GM11168 (cell line): Measurements from ENCODE around the gene PARN.

Source experiments
- in situ Hi-C: fragments of 300-500 bp; cut with MboI; formaldehyde crosslinking; loops from one replicate; pipeline ENCODE4 v1.12.0; 2022; ENCODE audit warnings: low sequenced_read_pairs; ENCODE audit not compliant: unreplicated experiment

The PARN gene

DNA sequence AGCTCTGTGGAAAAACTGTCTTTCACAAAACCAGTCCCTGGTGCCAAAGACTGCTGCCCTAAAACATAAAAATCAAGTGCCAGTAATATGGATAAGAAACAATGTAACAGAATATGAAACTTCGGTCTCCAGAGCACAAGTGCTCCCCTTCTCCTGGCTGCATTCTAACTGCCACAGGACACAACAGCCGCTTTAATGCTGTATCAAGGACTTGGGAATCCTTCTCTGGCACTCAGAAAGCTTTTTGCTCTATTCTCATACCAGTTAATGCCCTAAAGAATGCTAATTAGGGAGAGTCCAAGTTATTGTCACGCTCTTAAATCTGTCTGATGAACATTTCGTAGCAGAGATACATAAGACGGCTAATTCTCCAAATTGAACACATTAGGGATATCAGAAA, 90.9 kb downstream of the PARN start:
- in situ Hi-C loops: no loop called here

DNA sequence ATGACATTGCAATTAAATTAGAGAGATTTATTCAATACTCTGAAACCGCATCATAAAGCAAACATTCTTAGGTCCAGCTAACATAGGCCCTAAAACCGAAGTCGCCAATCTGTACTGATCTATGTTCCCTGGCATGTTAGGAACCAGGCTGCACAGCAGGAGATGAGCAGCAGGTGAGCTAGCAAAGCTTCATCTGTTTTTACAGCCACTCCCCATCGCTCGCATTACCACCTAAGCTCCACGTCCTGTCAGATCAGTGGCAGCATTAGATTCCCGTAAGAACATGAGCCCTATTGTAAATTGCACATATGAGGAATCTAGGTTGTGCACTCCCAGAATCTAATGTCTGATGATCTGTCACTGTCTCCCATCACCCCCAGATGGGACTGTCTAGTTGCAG, 91.5 kb downstream of the PARN start:
- in situ Hi-C loops: no loop called here

DNA sequence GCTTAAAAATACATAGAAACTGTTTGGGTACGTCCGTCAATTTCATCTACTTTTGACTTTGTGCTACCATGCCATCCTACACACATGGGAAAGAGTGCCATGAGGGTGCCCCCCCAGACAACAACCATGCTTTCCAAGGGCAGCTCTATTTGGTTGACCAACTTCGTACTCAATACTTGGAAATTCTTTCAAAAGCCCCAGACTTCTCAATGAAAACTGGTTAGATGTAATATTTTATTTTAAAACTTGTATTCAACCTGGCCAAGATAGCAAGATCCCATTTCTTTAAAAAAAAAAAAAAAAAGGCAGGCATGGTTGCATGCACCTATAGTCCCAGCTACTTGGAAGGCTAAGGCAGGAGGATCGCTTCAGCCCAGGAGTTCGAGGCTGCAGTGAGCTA, 98.4 kb downstream of the PARN start:
- in situ Hi-C loops: no loop called here

DNA sequence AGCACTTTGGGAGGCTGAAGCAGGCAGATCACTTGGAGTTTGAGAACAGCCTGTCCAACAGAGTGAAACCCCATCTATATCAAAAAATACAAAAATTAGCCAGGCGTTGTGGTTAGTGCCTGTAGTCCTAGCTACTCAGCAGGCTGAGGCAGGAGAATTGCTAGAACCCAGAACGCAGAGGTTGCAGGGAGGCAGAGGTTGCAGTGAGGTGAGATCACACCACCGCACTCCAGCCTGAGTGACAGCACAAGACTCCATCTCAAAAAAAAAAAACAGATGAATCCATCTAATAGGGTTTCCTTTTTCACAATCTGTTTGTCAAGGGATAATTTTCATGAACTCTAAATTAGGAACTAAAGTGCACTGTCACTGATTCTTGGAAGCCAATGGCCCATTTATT, 99.0 kb downstream of the PARN start:
- in situ Hi-C loops: no loop called here

DNA sequence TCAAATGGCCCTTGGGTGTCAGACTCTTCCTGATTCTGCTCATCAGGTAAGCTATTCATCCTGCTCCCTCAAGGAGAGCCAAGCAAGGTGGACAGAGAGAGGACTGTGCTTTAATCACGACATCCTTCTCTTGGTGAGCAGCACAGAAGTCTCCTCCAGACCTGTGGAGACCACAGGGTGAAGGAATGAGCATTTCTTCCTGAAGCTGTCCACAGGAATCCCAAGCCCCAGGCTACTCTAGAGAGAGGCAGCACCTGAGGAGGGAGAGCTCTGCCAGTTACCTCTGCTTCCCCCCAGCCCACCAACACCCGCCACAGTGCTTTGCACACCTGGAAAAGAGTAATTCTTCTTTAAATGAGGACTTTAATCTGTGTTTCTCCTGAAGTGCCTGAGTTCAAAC, 100.0 kb downstream of the PARN start:
- in situ Hi-C loops: no loop called here

DNA sequence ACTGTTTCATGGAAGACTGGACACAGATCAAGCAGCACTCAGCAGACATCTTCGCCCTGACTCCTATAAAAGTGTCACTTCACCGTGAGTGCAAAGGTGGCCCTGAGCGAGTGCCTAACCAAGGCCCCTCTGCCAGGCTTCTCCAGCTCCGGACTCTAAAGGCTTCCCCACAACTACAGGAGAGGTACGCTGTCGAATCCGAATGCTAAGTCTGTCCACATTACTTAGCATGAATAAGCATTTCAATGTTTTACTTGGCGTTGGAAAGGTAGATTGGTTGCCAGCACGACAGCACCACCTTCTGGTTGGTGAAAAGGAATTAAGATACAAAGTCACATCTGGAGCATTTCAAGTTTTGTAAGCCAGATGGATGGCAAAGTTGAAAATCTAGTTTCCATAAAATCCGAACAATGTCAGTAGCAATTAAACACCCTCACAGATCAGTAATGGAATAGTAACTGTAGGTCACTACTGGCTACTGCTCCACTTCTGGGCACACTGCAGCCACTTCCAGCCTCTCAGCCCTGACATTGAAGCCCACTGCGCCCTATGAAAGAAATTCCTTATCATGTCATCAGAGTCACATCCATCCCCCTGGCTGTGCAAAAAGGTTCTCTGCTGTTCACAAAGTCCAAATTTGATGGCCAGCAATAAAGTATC, 100.9 kb downstream of the PARN start:
- in situ Hi-C loops: loop anchor here (5.0 to 10.0 kb wide), 2 partner anchors 222 to 604 kb away; partner anchors contain the start of gene ERCC4

DNA sequence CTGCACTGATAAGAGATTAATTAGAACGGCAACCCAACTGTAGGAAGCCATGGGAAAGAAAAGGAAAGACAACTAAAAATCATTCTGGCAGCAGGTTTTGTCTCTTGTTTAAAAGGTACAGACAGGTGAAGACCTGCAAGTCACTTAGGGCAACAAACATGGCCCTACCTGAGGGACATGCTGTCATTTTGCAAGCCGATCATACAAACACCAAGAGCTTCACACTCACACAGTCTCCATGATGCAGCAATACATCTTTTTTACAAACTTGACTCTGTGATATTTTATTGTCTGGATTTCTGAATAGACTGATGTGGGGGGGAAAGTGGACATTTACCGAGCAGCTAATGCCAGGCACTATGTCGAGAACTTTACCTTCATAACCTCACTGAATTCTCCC, 101.8 kb downstream of the PARN start:
- in situ Hi-C loops: loop anchor here (5.0 to 10.0 kb wide), 2 partner anchors 221 to 604 kb away; partner anchors contain the start of gene ERCC4

DNA sequence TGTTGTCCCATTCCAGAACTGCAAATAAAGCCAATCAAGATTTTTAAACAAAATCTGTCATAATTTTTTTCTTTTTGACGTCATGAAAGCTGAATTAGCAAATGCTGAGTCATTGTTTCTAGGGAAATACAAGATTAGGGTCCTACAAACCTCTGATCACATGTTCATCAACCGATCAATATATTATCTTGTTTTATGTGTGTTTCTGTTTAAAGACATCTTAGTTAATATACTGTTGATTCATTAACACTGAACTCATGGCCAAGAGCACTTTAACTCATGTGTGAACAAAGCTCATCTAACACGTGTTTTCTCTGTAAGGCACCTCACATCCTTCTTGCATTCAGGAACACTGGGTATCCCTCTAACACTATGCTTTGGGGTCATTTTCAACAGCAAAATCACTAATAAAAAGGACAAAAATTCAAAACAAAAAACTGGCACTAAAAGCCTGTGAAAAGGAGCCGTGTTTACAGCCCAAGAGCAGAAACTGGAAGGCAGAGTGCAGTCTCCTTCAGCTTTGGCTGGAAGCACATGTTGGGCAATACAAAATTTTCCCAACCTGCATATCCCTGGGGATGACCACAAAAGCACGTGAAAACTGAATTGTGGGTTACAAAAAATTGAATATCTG, 102.5 kb downstream of the PARN start:
- in situ Hi-C loops: loop anchor here (5.0 to 10.0 kb wide), 2 partner anchors 220 to 603 kb away; partner anchors contain the start of gene ERCC4

DNA sequence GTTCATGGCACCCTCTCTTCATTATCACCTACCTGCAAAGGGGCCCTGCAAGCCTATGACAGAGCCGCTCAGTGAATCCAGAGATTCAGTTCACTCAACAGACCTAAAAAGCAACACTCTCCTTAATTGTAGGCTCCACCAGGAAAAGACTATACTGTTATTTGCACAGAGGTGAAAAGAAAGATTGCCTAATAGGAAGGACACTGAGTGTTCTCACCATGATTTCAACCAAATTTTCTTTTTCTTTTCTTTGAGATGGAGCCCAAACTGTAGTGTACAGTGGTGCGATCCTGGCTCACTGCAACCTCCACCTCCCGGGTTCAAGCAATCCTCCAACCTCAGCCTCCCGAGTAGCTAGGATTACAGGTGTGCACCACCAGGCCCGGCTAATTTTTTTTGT, 104.5 kb downstream of the PARN start:
- in situ Hi-C loops: loop anchor here (5.0 to 10.0 kb wide), 2 partner anchors 218 to 601 kb away; partner anchors contain the start of gene ERCC4

DNA sequence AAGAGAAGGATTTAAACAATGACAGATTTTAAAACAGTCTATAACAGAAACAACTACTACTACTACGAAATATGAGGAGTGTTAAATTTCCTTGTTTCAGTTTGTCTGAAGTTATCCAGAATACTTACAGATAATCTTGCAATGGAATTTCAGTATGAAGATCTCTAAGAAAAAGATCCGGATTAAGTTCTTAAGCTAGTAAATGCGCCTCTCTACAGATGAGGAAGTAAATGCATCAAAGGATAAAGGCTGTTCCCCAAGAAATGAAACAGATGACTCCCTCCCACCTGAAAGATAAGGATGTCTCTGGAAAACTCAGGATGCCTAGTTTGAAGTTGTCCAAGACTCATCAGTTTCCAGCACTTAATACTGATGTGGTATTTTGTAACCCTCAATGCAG, 105.1 kb downstream of the PARN start:
- in situ Hi-C loops: loop anchor here (5.0 to 10.0 kb wide), 2 partner anchors 218 to 600 kb away; partner anchors contain the start of gene ERCC4

DNA sequence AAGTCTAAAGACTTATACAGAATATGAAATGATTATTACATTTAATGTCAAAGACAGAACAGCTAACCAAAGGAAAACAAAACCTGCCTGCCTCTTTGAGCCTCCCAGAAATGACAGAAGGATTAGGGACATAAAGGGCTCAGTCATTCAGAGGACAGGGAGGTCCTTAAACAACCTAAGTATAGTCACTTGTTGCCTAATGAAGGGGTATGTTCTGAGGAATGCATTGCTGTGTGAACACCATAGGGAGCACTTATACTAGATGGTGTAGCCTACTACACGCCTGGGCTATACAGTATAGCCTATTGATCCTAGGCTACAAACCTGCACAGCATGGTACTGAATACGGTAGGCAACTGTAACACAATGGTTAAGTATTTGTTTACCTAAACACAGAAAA, 106.4 kb downstream of the PARN start:
- in situ Hi-C loops: loop anchor here (10.0 kb wide), 1 partner anchor 599 kb away; the partner anchor contains the start of gene ERCC4

DNA sequence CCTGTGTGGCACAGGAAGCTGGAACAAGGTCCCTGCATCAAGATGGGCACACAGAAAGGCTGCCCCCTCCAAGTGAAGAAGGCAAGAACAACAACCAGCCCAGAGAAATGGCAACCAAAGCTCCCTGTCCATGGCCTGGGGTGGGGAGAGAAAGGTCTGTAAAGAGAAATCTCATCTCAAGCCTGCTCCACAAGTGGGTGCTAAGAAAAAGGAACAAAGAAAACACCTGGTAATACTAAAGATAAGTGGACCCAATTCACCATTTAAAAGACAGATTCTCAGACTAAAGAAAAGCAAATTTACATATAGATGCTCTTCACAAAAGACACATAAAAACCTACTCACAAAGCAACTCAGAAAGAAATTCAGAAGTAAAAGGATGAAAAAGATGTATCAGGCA, 107.4 kb downstream of the PARN start:
- in situ Hi-C loops: loop anchor here (10.0 kb wide), 1 partner anchor 598 kb away; the partner anchor contains the start of gene ERCC4

DNA sequence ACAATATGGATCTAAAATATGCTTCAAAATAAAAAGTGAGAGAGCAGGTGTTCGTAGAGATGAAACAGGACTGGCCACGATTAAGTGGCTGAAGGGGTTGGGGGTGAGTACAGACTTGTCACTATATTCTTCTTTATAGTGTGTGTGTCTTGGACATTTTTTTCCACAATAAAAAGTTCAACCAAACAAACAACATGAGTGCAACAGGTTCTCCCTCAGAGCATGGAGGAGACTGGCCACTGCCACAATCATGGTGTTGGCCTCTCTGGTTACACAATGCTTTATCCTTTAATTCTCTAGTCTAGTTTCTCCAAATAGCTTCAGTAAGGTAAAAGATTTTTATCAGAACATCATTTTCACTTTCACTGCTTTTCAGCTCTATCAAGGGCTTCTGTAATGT, 109.3 kb downstream of the PARN start:
- in situ Hi-C loops: loop anchor here (10.0 kb wide), 1 partner anchor 596 kb away; the partner anchor contains the start of gene ERCC4

DNA sequence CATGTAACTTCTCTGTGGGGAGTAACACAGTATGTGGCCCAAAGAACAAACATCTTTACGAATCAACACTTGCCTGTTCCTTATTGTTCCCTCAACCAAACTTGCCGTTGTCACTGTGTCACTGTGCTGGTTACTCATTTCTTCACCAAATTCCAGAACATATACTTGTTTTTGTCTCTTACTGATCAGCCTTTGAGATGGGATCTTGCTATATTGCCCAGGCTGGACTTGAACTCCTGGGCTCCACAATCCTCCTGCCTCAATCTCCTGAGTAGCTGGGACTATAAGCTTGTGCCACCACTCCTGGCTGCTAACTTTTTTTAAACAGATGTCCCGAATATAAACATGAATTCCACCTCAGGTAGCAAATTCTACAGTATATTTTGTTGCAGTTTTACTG, 115.1 kb downstream of the PARN start:
- in situ Hi-C loops: no loop called here

DNA sequence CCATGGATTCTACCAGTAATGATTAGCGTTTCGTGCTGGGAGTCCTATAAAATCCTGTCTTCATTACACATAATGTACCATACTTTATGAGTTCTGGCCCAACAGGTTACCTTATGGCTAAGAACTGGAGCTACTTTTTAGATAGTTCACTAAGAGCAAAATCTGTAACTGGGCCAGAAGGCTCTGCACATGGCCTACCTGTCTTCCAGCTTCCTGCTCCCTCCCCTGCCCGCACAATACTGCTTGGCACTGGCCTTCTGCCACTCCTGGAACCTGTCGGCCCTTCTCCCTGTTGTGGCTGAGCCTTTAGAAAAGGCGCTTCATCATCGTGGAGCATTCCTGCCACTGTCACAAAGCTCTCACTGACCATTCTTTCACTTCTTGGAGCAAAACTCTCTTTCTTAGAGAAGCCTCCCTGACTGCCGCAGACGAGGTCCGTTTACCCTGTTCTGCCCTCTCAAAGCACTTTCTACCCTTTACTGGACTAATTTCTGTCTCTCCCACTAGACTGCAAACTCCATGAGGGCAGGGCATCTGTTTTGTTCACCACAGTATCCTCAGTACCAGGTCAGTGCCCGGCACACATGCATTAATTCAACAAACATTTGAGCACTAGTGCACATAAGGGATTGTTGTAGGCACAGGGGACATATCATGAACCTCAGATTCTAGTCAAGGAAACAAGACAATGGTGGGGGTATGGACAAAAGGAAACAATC, 116.5 kb downstream of the PARN start:
- in situ Hi-C loops: no loop called here

DNA sequence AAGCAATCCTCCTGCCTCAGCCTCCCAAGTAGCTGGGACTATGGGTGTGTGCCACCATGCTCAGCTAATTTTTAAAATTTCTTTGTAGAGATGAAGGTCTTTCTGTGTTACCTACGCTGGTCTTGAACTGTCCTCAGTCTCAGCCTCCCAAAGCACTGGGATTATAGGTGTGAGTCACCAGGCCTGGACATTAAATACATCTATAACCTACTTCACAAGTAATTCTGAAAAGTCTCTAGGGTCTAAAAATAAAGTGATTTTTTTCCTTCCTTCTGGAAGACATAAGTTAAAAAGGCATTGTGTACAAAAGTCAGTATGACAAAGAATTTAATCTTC, 118.3 kb downstream of the PARN start:
- in situ Hi-C loops: no loop called here

DNA sequence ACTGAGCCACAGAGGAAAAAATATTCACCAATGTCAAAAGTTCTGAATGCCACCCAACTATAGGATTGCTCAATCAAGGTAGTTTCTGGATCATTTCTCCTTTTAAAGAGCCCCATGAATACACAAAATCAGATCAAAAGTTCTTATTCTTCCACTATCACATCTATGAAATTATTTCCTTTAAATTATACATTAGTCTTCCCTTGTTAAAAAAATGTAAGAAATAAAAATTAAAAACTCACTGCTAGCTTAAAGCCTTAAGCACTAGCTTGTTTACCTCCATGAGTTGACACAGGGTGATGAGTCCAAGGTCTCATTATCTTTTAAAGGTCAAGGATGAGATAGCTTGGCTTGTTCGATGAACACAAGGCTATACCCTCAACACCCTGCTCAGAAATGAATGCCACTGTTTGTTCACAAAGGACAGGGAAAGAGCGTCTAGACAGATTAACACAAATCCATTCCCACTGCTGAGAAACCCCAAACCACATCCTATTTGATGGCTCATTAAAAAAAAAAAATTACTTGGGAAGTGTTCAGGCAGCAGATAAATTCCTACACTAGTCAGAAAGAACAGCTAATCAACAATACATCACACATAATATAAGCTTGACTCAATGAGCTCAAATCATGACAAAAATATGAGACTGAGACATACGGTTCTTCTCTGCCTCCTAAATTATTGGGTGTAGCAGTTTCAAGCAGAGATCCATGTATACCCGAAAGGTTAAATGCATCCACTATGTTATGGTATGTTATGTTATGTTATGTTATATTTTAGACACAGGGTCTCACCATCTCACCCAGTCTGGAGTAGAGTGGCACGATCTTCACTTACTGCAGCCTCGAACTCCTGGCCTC, 118.9 kb downstream of the PARN start:
- in situ Hi-C loops: no loop called here

DNA sequence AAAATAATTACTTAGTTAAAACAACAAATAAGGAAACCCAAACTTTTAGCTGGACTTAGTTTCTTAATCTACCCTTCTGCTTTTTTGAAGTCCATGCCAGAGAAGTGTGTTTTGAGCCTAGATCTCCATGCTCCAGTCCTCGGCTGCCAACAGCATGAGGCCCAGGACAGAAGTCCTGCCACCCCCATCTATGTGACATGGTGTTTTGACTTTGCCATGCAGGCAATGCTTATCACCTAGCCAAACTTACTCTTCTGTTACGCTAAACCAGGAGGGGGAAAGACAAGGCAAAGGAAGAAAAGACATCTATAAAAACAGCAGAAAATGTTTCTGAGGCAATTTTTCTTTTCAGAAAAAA, 119.5 kb downstream of the PARN start:
- in situ Hi-C loops: no loop called here

DNA sequence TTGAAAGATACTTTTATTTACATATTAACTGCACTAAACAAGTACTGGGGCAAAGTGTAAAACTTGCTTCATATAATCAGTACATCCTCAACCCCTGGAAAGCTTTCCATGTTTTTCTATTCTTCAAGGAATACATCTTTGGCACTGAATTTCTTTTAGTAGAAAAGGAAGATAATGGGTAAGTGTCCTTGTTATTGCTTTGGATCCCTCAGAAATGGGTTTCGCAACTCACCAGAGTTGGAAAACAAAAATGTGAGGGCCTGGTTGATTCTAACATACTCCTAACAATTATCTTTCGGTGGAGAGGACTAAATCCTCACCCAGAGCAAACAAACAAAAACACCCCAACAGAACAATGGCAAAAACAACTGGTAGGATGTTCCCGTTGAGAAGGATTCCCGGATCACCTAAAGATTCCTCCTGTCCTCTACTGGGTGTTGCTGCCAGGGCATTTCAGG, 120.4 kb downstream of the PARN start:
- in situ Hi-C loops: no loop called here

DNA sequence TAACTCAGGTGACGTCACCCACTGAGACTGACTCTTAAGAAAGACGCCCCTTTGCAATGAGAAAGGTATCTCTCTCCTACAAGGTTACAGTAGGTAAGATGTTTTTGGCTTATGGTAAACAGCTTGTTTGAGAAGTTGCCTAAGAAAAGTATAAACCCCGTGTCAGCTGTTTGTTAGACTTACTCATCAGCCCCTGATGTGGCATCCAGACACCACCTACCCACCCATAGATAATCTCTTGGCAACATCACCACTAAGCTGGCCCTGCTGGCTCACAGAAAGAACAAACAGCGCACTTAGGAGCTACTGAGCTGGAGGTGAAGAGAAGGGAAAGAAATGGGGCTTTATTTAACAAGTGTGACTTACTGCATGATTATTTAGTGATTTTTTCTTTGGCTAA, 121.0 kb downstream of the PARN start:
- in situ Hi-C loops: no loop called here
